Measurements from ENCODE around the gene FOXP4. TPM values are rescaled to one million over a fixed set of nuclear protein-coding genes. Genes with fewer than 3 reads are reported as not detected.
"Not testable (repeated sequence)": the region's sequence is repeated elsewhere in the genome, so short reads cannot be mapped to it uniquely, and the experiment has no call there.

The FOXP4 gene
- total RNA-seq, 1 donor from 2014 or later: 3.1 TPM

- no peak for DNase-seq (ENCODE audit: low read depth)
Observed at GRCh38 chr6:41597246-41598000, 51.2 kb downstream of the FOXP4 start.

GRCh38 chr6:41598670-41599014, 52.5 kb downstream of the FOXP4 start:
- no peak for DNase-seq (ENCODE audit: low read depth)

DNA sequence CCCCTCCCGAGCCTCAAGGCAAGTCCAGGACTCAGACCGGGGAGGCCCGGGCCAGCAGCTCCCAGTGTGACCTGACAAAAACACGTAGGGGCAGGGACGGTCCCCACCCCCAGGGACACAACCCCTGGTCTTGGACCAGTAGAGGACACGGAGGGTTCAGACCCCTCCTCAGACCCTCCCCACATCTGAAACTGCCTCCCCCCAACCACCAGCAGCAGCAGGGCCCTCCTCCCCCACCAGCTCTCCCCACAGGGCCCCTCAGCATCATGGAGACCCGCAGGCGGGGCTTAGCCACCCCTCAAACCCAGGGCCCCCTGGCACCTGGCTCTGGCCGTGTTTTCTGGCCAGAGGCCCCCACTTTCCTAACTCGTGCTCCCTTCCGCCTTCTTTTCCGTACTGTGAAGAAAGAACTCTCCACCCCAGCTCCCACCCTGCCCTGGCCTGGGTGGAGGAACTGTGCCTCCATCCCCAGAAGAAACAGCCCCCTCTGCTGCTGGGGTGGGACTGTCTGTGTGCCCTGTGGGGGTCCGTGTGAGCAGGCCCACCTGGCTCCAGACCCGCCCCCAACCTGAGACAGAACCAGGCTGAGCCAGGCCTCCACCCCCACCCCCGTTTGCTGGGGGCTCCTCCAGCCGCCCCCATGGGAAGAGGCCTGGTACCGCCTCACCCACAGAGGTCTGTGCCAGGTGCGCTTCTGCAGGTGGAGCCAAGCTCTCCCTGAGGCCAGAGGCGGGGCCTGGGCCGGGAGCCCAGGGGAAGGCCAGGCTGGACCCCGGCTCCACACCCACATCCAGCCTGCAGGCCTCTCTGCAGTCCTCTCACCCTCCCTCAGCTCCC, 53.1 kb downstream of the FOXP4 start:
- DNase-seq (ENCODE audit: low read depth): no peak

DNA sequence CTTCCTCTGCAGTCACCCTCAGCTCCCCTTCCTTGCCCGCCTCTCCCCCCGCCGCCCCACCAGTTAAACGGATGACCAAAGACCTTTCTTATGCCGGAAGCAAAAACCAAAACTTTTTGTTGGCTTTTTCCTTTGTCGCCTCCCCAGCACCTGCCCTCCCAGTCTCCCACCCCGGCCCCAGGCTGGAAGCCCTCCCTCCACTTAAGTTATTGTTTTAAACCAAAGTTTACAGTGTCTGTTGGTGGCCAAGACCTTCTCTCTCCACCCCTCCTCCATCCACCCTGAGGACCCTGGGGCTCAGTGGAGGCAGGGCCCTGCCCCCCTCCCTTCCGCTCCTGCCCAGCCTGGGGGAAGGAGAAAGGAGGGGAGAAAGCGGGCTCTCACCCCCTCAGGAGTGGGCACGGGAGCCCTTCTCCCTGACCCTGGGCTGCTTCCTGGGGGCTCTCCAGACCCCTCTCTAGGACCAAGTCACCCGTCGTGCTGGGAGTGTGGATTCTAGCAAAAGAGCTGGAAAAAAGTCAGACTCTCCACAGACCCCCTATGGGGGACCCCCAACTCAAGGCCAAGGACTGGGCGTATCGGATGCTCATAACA, 53.8 kb downstream of the FOXP4 start:
- DNase-seq (ENCODE audit: low read depth): no peak

DNA sequence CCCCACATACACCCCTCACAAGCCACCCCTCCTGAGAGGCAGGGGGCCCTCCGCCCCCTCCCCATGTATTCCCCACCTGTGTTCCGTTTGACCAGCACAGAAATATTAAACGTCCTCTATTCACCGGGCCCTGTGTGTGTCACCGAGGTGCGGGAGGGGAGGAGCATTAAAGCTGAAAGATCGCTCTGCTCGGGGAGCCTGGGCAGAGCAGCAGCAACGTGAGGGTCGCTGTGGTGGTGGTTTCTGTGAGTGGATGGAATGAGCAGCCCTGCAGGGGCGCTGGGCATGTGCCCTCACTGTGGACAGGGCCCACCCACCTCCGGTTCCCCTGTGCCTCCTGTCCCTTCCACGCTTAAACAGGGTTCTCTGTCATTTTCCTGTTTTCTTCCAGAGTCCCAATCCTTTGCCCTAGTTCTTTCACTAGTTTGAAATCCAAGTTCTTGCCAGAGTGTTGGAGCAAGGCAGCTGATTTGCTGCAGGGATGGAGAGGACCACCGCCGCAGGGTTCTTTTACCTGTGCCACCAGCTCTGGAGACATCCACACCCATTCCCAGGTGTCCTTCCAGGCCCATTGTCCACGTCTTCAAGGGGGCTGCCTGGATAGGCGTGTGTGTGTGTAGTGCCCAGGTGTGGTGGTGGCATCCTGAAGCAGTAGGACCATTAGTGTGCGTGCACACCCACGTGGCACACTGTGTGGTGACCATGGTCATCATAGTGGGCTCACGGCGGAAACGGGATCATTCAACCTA, 54.5 kb downstream of the FOXP4 start:
- no peak for DNase-seq (ENCODE audit: low read depth)

DNA sequence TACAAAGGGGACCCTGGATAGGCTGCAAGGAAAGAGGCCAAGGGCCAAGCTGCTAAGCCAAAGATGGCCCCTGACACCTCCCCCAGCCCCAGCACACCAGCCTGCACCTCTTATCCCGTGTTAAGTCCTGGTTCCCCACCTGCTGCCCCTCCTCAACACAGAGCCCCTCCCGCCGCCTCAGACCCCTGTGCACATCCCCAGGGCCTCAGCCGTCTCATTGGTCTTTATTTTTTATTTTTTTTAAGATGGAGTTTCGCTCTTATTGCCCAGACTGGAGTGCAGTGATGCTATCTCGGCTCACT, 55.0 kb downstream of the FOXP4 start:
- no peak for DNase-seq (ENCODE audit: low read depth)

- no peak for DNase-seq (ENCODE audit: low read depth)
Observed at GRCh38 chr6:41602422-41602743, 56.2 kb downstream of the FOXP4 start.

- peak; percentile 89 for DNase-seq (ENCODE audit: low read depth)
Observed at GRCh38 chr6:41602864-41603608, 56.9 kb downstream of the FOXP4 start.

DNA sequence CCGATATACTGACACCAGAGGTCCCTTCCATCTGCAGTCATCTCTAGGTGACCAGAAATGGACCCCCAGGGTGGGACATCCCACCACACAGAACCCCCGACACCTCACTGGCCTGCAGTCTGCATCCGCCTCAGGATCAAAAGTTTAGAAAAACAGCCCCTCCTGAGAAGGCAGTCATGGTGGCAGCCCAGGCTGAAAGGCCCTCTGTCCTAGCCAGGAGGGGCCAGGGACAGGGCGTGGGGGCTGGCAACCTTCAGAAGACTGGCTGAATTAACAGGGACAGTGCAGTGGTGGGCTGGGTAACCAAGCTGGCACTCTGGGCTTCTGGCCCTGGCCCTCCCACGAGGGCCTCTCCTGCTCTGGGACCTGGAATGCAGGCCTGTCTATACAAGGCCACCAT, 57.8 kb downstream of the FOXP4 start:
- DNase-seq (ENCODE audit: low read depth): no peak

DNA sequence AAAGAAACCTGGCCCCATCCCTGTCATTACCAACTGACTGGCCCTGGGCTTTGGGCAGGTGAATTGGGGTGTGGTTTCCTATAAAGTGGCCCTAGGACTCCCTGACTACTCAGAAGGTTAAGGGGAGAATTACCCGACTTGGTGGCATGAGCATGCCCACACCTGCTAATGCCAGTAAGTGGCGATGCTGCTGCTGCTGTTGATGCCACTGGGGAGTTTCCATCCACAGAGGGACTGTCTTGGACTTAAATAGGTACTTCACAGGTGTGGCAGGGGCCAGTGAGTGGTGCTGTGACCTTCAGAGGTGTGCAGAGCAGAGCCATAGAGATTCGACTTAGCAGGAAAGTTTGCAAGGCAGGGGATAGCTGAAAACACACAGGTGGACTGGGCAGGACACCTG, 59.5 kb downstream of the FOXP4 start:
- no peak for DNase-seq (ENCODE audit: low read depth)

- DNase-seq (ENCODE audit: low read depth): no peak
Observed at GRCh38 chr6:41607036-41607435, 60.9 kb downstream of the FOXP4 start.

DNA sequence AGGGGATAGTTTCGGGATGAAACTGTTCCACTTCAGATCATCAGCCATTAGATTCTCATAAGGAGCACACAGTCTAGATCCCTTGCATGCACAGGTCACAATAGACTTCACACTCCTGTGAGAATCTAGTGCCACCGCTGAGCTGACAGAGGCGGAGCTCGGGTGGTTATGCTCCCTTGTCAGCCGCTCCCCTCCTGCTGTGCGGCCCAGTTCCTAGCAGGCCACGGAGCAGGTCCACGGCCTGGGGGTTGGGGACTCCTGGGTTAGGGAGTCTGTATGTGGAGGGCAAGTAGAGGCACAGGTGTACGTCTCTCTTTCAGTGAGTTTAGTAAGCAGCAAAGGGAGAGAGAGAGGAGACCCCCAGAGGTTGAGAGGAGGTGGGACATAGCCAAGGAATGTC, 61.6 kb downstream of the FOXP4 start:
- DNase-seq (ENCODE audit: low read depth): no peak

GRCh38 chr6:41608443-41609151, 62.4 kb downstream of the FOXP4 start:
- DNase-seq (ENCODE audit: low read depth): no peak

DNA sequence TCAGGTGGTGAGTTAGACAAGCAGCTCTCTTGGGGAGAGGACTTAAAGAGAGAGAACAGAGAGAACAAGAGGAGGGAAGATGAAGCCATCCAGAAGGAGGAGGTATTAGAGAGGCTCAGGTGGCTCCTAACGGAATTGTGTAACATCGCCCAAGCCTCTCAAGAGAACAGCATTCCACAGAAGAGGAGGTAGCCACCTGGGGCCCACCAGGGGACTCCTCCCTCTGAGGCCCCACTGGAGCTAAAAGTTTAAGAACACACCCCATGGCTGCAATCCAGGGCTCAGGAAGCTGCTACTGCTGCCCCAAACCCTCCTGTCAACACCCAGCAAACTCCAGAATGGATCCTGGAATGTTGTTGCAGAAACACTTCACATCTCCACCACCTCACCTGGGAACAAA, 68.5 kb downstream of the FOXP4 start:
- no peak for DNase-seq (ENCODE audit: low read depth)

- no peak for DNase-seq (ENCODE audit: low read depth)
Observed at GRCh38 chr6:41615311-41615710, 69.1 kb downstream of the FOXP4 start.

GRCh38 chr6:41618598-41618997, 72.4 kb downstream of the FOXP4 start:
- DNase-seq (ENCODE audit: low read depth): no peak

- not testable (repeated sequence) for DNase-seq (ENCODE audit: low read depth)
Observed at GRCh38 chr6:41619193-41619592, 73.0 kb downstream of the FOXP4 start.

GRCh38 chr6:41621367-41621766, 75.2 kb downstream of the FOXP4 start:
- no peak for DNase-seq (ENCODE audit: low read depth)

DNA sequence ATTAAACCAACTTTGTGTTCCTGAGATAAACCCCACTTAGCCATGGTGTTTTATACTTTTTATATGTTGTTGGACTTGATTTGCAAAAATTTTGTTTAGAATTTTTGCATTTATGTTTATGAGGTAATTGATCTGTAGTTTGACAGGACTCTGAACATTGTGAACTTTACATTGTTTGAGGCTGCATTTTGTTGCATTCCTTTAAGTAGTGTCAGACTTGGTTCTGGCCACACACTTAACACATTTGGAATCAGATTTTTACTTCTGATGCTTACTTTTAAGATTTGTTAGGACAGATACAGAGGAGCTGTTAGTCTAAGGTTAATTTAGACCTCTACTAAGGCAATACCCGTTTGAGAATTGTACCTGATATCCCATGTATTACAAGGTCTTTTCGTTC, 75.6 kb downstream of the FOXP4 start:
- no peak for DNase-seq (ENCODE audit: low read depth)

DNA sequence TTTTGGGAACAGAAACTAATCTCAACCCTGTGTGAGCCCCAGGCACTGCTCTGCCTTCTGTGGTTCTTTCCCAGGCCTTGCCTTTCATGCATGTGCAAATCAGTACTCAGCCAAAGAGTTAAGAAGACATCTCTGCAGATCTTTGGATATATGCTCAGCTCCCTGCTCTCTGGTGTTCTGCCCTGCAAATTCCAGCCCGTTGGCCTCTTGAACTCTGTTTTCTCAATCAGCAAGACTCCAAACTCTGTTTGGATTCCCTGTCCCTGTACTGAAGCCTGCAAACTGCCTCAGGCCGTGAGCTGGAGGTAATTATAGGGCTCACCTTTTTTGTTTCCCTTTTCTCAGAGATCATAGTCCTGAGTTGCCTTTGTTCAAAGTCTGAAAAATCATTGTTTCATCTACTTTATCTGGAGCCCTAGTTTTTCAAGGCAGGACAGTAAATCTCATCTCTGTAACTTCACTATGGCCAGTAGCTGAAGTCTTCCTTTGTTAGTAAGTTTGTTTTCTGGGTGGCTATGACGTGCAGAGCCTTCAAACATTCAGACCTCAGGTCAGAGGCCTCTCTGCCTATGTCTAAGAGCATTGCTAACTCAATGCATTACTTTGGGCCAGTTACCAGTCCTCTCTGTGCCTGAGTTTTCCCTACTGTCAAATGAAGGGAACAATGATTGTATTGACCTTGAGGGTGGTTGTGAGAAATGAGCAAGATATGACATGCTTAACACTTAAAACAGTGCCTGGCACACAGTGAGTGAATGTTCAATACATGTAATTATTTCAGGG, 76.2 kb downstream of the FOXP4 start:
- DNase-seq (ENCODE audit: low read depth): no peak
